GM19468 (cell line): ENCODE measurements around the gene BTRC.

ENCODE experiments used
- ATAC-seq: cut with Tn5 transposase; IDR thresholded peaks from one replicate; pipeline ENCODE4 v1.9.1; 2021; ENCODE audit warnings: mild to moderate bottlenecking, moderate library complexity, moderate number of reproducible peaks; ENCODE audit not compliant: unreplicated experiment; ENCODE audit errors: extremely low read depth

The BTRC gene

DNA sequence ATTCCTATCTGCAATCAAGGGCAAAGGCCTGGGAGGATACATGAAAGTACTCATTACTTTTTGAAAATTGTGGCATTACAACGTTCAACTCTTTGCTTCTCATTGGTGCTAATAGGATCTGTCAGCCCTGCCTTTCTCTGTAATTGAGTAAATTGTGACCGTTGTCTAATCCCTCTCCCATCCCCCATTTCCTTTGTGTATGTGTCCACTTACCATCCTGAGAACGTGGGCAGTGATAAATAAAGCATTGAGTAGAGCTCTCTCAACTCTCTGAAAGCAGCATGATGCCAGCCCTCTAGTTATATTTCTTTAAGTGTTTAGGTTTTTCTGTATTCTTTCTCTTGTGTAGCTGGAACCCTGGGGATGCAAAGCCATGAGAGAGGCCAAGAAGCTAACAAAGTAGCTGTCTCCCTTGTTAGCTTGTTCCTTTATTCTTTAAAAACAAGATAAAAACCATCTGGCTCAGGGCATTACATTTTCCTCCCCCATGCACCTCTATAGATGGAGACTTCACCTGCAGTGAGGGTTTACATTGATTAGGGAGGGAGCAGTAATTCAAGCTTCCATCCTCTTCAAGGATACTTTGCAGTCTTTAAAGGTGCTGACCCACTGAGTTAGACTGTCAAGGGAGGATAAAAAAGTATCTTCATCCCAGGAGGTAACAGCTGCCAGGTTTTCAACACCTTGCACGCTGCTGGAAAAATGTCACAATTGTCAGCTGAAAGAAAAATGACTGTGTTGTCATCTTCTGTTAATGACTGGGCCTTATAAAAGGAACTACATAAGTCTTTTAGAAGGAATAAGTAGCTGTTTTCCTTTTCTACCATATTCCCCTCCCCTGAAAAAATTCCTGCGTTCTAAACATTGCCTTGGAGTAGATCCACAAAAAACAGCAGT, 112.3 kb downstream of the BTRC start:
- no peak for ATAC-seq

GRCh38 chr10:101467286-101467770, 113.4 kb downstream of the BTRC start:
- ATAC-seq, result no peak

DNA sequence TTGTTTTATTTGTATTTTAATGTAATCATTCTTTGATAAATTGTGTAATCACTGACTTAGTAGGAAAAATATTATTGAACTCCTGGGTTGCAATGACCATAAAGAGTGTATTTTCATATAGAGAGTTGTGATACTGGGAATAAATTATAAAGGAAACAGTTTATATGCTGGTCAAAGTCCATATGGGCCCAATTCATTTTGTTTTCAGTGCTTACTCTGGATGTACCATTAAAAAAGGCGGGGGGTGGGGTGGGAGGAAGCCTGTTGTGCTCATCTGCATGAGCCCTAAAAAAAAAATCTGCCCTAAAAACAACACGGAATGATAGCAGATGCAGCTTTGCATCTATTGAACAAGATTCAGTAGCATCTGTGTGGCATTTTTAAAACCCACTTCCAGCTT, 114.2 kb downstream of the BTRC start:
- ATAC-seq, result no peak

DNA sequence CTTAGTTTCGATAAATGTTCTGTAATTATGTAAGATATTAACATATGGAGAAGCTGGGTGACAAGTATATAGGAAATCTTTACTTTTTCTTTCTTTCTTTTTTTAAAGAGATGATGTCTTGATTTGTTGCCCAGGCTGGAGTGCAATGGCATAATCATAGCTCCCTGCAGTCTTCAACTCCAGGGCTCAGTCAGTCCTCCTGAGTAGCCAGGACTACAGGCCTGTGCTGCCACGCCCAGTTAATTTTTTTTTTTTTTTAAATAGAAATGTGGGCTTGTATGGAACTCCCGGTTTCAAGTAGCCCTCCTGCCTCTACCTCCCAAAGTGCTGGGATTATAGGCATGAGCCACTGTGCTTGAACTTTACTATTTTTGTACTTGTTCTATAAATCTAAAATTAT, 122.4 kb downstream of the BTRC start:
- ATAC-seq, result no peak

GRCh38 chr10:101478956-101479355, 125.0 kb downstream of the BTRC start:
- no peak for ATAC-seq

DNA sequence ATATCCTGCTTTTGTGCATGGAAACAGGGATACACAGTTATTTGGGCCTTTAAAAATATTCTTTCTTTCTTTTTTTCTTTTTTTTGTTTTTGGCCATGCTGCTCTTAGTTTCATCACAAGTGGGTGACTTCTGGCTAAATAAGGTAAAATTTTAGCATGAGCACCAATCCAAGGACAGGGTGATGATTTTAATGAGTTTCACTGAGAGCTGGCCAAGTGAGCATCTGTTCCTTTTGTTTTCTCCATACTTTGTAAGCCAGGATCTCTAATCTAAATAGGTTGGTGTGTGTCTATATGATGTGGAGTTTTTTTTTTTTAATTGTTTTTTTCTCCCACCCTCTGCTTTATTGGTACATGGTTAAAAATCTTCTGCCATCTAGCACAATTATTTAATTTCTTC, 127.3 kb downstream of the BTRC start:
- no peak for ATAC-seq

- no peak for ATAC-seq
Measured at GRCh38 chr10:101482568-101482967, 128.6 kb downstream of the BTRC start.

DNA sequence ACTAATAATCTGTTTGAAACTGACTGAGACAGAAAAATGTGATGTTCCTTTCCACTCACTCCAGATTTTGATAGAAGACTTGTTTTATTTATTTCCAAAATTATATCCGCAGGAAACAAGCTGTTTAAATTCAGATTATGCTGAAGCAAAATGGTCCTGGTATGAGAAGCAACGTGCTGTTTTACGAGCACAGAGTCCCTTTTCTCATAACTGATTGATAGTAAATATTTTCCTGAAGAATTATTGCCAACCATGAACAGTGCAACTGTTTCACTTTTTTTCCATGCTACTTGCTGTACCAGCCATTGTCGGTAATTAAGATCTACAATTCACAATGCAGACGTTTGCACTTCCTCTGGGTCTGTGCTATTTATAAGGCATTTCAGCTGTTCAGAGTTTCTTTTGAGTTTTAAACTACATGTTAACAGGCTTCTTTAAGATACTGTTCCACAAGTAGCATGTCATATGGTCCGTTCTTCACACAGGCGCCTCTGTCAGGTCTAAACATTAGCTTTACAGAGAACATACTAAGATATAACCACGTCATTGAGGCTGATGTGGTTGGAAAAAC, 130.3 kb downstream of the BTRC start:
- ATAC-seq, result no peak

DNA sequence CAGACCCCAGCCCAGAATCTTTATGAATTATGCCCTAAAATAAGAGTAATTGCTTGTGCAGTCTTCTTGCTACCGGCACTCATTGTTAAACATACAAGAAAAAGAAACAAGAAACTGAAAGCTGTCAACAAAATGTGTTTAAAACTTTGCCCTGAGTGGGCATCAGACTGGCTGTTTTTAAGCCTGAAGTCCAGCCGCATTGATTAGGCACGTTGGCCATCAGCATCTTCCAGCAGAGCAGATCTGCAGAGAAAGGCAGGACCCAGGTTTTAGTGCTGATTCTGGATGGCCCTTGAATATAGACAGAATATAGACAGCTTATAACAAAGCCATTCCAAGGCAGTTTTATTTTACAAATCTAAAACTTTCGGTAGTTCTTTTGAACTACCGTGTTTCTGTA, 131.2 kb downstream of the BTRC start:
- no peak for ATAC-seq

- ATAC-seq, result no peak
Measured at GRCh38 chr10:101485681-101486554, 132.0 kb downstream of the BTRC start.

DNA sequence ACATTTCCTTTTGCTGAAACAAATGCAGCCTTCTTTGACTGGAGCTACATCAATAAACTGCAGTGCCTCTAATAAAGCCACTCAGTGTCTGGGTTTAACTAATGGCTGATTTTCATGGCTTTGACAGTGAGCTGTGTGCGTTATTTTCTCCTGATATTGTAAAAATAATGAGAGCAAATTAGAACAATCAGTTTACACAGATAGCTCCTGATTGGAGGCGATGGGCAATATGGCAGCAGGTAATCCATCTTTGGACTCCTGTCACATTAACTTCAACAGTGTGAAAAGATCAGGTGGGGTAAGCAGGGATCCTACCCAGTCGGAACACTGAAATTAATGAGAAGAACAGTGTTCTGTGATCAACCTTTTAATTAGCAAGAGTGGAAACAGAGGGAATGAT, 133.4 kb downstream of the BTRC start:
- no peak for ATAC-seq

GRCh38 chr10:101489355-101489754, 135.4 kb downstream of the BTRC start:
- ATAC-seq, result no peak

- ATAC-seq, result no peak
Measured at GRCh38 chr10:101490026-101490425, 136.1 kb downstream of the BTRC start.

DNA sequence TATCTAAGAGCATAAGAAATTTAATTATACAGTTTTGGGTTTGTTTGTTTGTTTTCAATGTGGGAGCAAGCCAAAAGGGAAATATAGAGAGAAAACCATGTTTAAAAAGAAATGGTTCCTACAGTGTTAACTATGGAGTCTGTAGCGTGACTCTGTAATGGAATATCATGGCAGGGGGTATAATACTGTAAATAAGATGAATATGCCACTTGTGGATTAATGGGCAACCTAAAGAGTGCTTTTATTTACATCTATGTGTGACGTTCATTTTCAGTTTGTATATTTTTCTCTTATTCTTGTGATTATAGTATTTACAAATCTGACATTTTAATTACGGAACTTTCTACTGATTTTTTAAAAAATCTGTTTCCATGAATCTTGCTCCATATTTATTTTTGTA, 138.2 kb downstream of the BTRC start:
- ATAC-seq, result no peak

DNA sequence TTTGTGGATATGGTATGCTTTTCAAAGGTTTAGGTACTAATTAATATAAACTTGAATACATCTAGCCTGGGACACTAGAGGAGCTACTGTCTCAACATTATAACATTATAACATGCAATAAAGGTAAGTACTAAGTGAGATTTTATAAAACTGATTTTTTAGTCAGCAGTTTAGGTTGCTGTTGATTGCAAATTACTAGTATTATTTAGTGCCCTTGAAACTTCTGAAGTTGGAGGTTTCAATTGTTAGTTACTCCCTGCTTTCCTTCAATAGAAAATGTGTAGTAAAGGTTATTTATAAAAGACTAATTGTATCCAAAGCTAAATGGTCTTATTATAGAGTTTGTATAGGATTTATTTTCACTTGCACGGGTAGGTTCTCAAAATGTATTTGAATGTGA, 138.8 kb downstream of the BTRC start:
- no peak for ATAC-seq

DNA sequence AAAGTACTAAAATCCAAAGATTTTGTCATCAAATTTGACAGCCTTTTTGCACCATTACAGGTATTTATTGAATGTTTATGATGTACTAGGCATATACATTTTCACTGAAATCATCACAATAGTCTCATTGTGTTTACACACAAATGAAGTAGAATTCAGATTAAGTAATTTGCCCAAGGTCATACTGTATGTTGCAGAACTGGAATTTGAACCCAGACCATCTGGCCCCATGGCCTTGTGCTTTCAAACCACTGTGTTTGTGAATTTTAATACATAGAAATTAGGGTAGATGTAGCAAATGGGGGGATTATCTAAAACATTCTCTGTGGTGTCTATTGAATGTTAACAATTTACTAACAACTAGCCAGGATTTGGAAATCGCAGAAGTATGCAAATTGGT, 139.3 kb downstream of the BTRC start:
- ATAC-seq, result no peak

GRCh38 chr10:101493782-101494281, 139.9 kb downstream of the BTRC start:
- no peak for ATAC-seq

DNA sequence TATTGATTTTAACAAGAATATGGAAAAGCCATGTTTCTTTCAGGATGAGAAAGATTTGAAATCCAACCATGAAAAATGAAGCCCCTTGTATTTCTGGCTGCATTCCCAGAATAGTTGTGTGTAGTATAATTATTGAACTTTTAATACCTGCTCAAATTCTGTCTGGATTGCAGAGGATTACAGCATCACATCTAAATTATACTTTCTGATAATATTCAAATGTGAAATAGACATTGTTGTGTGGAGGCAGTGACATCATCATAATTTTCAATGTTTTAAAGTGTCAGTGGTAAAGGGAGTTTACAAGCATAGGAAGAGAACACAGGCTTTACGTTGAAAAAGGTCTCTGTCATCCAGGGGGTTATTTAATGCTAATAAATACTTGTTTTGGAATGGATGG, 140.7 kb downstream of the BTRC start:
- ATAC-seq, result no peak

DNA sequence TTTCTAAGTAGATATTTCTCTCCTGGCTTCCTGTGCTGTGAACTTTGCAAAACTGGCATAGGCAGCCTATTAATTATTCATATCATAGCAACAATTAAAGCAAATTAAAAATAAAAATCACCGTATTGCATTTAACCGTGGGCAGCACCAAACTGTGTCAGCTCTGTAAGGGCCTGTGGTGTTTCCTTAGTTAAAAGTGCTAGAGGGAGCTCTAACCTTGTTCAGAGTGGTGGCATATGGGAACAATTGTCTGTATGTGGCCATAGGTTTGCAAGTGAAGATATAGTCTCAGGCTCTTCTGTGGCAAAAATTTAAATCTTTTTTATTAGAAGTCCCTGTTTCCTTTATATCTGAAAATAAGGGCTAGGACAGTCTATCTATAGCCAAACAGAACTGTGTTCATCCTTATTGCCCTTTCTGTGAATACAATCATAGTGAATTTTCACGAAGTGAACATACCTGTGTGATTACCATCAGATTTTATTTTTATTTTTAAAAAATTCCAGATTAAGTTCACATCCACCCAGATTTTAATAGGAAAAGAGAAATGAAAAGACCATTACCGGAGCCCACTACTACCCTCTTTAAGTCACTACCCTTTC, 141.5 kb downstream of the BTRC start:
- no peak for ATAC-seq

DNA sequence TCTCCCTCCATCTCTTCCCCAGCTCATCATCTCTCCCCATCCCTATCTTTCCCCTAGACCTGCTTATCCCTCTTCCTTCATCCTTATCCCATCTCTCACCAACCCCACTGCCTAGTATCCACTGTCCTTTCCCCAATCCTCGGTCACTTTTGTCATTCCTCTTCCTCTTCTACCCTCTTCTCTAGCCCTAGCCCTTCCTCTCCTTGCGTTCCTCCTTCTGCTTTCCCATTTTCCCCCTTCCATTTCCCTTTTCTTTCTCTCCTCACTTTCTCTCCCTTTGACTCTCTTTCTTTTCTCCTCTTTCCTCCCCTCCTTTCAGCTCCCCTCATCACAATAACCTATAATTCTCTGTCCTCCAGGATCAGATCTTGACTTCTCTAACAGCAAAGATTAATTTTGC, 150.5 kb downstream of the BTRC start:
- no peak for ATAC-seq
